ENCODE data around the gene CST7.
A peak's percentile ranks its signal among the peaks of the same experiment; 100 is the strongest.
"Not testable (repeated sequence)": the region's sequence is repeated elsewhere in the genome, so short reads cannot be mapped to it uniquely, and the experiment has no call there.

The CST7 gene, protein sequence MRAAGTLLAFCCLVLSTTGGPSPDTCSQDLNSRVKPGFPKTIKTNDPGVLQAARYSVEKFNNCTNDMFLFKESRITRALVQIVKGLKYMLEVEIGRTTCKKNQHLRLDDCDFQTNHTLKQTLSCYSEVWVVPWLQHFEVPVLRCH

DNA sequence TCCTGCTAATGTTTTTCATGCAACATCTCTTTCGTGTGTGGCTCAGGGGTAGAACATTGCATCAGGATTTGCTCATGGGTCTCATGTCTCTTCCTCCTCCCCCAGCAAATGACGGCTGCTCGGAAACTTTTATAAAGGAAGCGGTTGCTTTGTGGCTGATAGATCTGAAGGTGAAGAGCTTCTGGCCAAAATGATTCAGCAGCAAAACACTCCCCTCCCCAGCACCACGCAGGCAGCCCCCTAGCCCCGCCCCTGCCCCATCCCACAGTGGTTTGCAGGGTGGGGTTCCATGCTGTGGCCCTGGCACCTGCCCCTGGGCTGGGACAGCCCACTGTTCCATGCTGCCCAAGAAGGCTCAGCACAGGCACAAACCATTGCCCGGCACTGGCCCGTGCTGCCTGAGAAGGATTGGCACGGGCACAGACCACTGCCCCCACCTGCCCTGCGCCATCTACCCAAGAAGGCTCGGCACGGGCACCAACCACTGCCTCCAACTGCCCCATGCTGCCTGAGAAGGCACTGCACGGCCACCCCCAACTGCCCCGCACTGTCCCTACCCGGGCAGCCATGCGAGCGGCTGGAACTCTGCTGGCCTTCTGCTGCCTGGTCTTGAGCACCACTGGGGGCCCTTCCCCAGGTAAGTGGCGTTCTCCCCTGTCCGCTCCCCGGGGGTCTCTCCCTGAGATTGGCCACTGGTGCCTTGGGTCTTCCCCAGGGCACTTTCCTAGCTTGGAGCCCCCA lies at the start of gene CST7:
TSS of gene CST7 (plus strand) at position 331 of the 741 bp plus-strand sequence. CDS start at position 568, 237 bp downstream.
- DNase-seq = peak; percentile 88

DNA sequence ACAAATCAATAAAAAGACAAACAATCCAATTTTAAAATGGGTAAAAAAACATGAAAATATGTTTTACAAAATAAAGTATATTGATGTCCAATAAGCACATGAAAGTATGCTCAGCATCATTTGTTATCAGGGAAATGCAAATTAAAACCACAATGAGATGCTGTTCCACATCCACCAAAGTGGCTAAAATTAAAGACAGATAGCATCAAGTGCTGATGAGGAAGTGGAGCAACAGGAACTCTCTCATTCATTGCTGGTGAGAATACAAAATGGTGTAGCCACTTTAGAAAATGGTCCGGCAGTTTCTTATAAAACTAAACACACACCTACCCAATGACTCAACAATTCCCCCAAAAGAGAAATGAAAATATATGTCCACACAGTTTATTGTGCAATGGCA lies 42.3 kb upstream of the CST7 start:
- no peak for DNase-seq

GRCh38 chr20:24908642-24909041 lies 40.4 kb upstream of the CST7 start:
- DNase-seq = no peak

- no peak for DNase-seq
These were observed 39.8 kb upstream of the CST7 start for GRCh38 chr20:24909086-24909780.

DNA sequence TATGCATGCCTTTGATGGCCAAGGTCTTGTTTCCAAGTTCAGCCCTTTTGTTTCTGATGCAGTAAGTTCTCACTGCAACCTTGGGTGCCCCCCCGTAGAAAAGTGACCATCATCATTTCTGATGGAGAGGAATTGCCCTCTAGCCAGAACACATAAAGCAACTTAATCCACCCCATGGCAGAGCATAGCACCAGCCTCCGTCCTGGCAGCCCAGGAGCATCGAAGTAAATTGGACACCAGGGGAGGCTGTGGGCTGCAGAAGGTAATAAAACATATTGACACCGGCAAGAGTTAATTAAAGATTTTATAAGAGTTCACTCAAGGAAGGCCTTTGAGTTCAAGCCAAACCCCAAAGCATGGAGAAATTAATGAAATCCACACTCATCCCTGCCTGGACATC lies 39.2 kb upstream of the CST7 start:
- no peak for DNase-seq

GRCh38 chr20:24910461-24910860 lies 38.6 kb upstream of the CST7 start:
- DNase-seq = no peak

GRCh38 chr20:24911461-24911860 lies 37.6 kb upstream of the CST7 start:
- DNase-seq = no peak

DNA sequence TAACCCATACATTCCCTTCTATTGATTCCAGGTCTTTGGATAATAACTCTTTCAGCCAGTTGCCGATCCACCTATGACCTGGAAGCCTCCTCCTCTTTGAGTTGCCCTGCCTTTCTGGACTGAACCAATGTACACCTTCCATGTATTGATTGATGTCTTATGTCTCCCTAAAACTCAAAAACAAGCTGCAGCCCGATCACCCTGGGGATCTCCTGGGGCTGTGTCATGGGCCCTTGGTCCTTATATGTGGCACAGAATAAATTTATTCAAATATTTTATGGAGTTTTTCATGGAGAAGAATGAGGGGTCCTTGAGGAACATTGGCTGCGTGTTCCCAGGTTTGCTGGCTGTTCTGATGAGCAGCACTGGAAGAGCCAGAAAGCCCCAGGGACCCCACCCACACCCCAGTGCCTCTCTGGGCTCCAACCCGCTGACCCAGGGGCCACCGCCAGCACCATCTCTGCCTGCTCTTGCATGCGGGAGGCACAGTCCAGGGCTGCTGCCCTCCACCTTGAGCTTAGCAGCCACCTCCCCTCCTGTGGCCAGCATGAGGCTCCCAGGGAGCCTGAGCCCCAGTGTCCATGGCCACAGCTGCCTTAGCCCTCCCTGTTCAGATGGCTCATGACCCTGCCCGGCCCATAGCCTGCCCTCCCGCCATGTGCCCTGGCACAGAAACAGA lies 36.5 kb upstream of the CST7 start:
- no peak for DNase-seq

- DNase-seq = no peak
These were observed 35.9 kb upstream of the CST7 start for GRCh38 chr20:24913076-24913628.

DNA sequence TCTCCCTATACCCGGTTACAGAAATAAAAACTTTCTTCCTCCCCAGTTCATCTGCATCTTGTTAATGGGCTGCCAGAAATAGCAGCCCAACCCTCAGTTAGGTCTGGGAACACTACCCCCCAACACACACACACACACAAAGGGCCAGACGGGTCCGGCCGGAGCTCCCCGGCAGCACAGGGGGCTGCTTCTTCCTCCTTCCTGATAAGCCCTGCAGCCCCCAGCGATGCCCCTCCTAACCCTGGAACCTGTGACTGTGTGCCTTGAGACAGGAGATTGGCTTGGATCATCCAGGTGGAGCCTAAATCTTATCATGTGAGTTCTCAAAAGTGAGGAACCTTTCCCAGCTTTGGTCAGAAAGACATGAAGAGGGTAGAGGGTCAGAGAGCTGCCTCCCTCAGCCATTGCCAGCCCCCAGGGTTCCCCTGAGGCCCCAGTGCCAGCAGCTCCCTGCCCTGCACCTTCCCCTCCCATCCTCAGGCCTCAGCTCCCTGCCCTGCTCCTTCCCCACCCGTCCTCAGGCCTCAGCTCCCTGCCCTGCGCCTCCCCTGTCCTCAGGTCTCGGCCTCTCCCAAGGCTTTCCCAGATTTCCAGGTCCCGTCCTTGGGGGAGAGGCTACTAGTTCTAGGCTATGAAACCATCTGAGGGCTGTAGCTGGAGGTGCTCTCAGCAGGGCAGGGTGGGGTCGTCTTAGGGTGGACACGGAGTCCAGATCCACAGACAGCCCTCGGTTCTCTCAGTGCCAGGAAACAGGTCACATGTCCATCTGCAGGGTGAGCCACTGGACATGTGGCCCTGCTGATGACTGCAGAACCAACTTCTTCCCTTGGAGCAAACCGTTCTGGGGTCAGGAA lies 34.5 kb upstream of the CST7 start:
- no peak for DNase-seq

GRCh38 chr20:24915440-24915839 lies 33.6 kb upstream of the CST7 start:
- no peak for DNase-seq

DNA sequence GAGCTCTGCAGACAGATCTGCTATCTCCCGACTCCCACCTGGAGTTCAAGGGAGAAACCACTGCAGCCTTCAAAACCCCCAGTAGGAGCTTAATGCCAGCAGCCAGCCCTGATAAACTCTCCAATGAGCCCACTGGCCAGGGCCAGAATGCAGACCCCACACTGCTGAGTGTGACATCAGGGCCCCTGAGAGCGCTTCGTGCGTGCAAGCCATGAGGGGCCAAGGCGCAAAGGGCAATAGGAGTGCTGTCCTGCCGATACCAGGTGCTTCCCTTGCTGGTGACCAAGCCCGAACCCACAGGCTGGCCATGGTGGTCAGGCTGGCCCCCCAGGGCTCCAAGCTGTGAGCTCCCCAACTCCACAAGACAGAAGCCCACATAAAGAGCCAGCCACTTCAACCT lies 33.2 kb upstream of the CST7 start:
- no peak for DNase-seq

- no peak for DNase-seq
These were observed 32.7 kb upstream of the CST7 start for GRCh38 chr20:24916412-24916811.

GRCh38 chr20:24917056-24917455 lies 32.0 kb upstream of the CST7 start:
- DNase-seq = no peak

DNA sequence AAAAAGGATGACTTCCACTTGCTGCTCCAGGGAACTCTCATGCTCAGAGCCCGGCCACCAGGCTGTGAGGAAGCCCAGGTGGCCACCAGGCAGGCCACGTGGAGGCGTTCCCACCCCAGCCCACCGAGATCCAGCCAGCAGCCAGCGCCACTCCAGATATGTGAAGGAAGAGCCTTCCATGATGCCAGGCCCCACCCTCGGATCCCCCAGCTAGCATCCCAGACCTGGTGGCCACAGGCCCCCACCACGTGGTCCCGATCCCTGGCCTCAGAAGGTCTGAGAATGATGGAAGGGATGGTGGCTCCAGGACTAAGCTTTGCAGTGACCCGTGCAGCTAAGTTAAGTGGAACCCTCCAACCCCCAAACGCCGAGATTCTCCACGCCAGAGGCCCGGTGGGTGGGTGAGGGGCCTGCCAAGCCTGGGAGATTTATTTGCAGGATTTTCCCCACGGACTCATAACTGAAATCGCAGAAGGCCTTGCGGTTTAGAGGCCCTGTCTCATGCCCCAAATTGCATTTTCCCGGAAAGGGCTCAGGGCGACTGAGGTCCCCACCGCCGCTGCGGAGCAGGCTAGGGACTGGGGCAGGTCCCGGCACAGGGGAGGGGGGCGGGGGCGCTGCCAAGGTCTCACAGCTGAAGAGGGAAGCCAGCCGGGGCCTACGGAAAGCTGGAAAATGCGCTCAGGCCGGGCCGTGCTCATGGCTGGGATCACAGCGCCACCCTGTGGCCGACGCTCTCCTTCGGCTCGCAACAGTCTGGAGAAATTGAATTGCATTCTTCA lies 31.1 kb upstream of the CST7 start:
- DNase-seq = peak; percentile 44

DNA sequence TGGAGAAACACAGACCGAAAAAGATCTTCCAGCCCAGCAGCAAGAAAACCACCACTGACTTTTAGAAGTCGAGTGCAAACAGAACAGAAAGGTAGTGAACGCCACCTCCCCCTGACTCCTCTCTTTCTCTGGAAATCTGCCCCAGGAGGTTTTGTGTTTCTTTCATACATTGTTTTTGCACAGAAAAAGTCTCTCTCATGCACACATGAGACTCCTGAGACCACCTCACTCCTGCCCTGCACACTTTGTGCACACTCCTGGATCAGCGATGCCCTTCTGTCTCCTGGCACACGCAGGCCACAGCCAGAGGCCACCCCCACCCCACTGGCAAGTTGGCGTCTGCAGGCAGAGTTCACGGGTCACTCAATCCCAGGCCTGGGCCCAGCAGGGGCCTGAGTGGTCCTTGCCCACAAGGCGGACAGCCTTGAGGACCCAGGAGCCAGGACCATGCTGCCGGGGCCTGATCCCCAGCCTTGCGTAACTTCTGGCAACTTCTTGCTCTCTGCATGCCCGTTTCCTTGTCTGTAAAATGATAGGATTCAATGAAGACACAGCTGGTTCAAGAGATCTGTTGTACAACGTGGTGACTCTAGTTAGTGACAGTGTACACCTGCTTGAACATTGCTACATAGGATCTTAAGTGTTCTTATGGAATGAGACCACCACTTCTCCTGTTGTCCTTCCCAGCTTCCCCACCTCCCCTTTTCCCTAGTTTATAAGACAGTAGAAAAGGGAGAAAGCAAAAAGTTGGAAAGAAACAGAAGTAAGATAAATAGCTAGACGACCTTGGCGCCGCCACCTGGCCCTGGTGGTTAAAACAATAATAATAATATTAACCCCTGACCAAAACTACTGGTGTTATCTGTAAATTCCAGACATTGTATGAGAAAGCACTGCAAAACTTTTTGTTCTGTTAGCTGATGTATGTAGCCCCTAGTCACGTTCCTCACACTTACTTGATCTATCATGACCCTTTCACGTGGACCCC lies 30.2 kb upstream of the CST7 start:
- no peak for DNase-seq

DNA sequence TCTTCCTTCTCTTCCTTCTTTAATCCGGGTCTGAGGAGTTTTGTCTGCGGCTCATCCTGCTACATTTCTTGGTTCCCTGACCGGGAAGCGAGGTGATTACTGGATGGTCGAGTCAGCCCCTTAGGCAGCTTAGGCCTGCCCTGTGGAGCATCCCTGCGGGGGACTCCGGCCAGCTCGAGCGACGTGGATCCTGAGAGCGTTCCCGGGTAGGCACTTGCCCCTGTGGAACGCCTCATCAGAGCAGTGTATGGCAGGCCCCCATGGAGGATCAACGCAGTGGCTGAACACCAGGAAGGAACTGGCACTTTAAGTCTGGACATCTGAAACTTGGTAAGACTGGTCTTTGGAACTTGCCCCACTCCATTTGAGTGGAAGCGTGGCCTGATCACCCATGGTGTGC lies 29.4 kb upstream of the CST7 start:
- not testable (repeated sequence) for DNase-seq

GRCh38 chr20:24920706-24921105 lies 28.4 kb upstream of the CST7 start:
- DNase-seq = not testable (repeated sequence)

- DNase-seq = not testable (repeated sequence)
These were observed 19.8 kb upstream of the CST7 start for GRCh38 chr20:24929259-24929658.
